Measurements from ENCODE around the gene NRN1L. TPM values are rescaled to one million over a fixed set of nuclear protein-coding genes. Genes with fewer than 3 reads are reported as not detected.

Gene NRN1L
- total RNA-seq, 1 donor from 2014 or later = not detected

DNA sequence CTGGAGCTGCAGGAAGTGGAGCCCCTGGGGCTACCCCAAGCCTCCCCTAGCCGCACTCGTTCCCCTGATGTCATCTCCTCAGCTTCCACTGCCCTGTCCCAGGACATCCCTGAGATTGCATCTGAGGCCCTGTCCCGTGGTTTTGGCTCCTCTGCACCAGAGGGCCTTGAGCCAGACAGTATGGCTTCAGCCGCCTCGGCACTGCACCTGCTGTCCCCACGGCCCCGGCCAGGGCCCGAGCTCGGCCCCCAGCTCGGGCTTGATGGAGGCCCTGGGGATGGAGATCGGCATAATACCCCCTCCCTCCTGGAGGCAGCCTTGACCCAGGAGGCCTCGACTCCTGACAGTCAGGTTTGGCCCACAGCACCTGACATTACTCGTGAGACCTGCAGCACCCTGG lies 4.1 kb upstream of the NRN1L start:
- intact Hi-C loops (cut with DNase I) = loop anchor here (5.0 kb wide), 1 partner anchor 162 kb away; no protein-coding TSS in a partner anchor
- no peak overlapping the region for H3K27ac ChIP-seq
- H3K9me3 ChIP-seq = no peaks in the 10 kb centered on the region
- H3K27me3 ChIP-seq = no peaks in the 10 kb centered on the region
- peaks cover 6 to 13% of the 10 kb centered on the region in 2 donors for H3K4me1 ChIP-seq
- no peak for DNase-seq (ENCODE audit: low spot score in 2 of 2)
- no peak overlapping the region for H3K4me3 ChIP-seq
- TF ChIP-seq, protein P1, sequence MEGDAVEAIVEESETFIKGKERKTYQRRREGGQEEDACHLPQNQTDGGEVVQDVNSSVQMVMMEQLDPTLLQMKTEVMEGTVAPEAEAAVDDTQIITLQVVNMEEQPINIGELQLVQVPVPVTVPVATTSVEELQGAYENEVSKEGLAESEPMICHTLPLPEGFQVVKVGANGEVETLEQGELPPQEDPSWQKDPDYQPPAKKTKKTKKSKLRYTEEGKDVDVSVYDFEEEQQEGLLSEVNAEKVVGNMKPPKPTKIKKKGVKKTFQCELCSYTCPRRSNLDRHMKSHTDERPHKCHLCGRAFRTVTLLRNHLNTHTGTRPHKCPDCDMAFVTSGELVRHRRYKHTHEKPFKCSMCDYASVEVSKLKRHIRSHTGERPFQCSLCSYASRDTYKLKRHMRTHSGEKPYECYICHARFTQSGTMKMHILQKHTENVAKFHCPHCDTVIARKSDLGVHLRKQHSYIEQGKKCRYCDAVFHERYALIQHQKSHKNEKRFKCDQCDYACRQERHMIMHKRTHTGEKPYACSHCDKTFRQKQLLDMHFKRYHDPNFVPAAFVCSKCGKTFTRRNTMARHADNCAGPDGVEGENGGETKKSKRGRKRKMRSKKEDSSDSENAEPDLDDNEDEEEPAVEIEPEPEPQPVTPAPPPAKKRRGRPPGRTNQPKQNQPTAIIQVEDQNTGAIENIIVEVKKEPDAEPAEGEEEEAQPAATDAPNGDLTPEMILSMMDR (IDR thresholded peaks at IDR 0.05) = no peak
- peaks cover 83 to 87% of the 10 kb centered on the region in 2 donors for H3K36me3 ChIP-seq

DNA sequence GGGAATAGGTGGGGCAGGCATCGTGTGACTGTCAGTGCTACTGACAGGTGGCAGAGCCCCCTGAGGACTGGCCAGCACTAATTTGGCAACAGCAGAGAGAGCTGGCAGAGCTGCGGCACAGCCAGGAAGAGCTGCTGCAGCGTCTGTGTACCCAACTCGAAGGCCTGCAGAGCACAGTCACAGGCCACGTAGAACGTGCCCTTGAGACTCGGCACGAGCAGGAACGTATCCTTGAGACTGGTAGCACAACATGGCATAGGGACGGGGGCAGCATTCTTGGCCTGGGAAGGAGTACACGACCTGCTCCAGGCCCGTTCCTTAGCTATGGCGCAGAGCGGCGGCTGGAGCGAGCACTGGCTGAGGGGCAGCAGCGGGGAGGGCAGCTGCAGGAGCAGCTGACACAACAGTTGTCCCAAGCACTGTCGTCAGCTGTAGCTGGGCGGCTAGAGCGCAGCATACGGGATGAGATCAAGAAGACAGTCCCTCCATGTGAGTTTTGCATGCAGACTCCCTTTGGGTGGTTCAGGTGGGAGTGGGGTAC lies 3.0 kb upstream of the NRN1L start:
- Histone ChIP-seq H3K27ac (no peak overlapping the region), H3K4me3 (no peak overlapping the region), H3K27me3 (no peaks in the 10 kb centered on the region), H3K9me3 (no peaks in the 10 kb centered on the region), H3K4me1 (peaks cover 6 to 13% of the 10 kb centered on the region in 2 donors), H3K36me3 (peaks cover 73 to 82% of the 10 kb centered on the region in 2 donors)
- intact Hi-C loops (cut with DNase I) = loop anchor here (5.0 kb wide), 1 partner anchor 161 kb away; no protein-coding TSS in a partner anchor
- TF ChIP-seq, protein P1 (IDR thresholded peaks at IDR 0.05) = no peak
- DNase-seq (ENCODE audit: low spot score in 2 of 2) = no peak

DNA sequence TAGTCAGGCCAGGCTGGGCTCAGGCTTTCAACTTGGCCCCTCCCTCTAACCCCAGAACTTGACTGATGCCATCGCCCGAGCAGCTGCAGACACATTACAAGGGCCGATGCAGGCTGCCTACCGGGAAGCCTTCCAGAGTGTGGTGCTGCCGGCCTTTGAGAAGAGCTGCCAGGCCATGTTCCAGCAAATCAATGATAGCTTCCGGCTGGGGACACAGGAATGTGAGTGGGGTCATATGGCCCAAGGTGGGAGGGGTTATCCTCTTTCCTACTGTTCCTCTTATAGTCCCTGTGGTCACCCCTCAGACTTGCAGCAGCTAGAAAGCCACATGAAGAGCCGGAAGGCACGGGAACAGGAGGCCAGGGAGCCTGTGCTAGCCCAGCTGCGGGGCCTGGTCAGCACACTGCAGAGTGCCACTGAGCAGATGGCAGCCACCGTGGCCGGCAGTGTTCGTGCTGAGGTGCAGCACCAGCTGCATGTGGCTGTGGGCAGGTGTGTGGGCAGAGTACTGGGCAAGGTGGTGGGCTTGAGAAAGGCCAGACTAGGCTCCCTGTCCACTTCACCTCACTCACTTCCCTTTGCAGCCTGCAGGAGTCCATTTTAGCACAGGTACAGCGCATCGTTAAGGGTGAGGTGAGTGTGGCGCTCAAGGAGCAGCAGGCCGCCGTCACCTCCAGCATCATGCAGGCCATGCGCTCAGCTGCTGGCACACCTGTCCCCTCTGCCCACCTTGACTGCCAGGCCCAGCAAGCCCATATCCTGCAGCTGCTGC lies 2.1 kb upstream of the NRN1L start:
- no peak for DNase-seq (ENCODE audit: low spot score in 2 of 2)
- TF ChIP-seq, protein P1 (IDR thresholded peaks at IDR 0.05) = no peak
- Histone ChIP-seq H3K4me3 (no peak overlapping the region), H3K27me3 (no peaks in the 10 kb centered on the region), H3K9me3 (no peaks in the 10 kb centered on the region), H3K4me1 (peaks cover 6 to 13% of the 10 kb centered on the region in 2 donors), H3K27ac (no peak overlapping the region), H3K36me3 (peaks cover 65 to 73% of the 10 kb centered on the region in 2 donors)
- intact Hi-C loops (cut with DNase I) = loop anchor here (1.0 to 5.0 kb wide), 2 partner anchors 46 to 160 kb away; no protein-coding TSS in a partner anchor

DNA sequence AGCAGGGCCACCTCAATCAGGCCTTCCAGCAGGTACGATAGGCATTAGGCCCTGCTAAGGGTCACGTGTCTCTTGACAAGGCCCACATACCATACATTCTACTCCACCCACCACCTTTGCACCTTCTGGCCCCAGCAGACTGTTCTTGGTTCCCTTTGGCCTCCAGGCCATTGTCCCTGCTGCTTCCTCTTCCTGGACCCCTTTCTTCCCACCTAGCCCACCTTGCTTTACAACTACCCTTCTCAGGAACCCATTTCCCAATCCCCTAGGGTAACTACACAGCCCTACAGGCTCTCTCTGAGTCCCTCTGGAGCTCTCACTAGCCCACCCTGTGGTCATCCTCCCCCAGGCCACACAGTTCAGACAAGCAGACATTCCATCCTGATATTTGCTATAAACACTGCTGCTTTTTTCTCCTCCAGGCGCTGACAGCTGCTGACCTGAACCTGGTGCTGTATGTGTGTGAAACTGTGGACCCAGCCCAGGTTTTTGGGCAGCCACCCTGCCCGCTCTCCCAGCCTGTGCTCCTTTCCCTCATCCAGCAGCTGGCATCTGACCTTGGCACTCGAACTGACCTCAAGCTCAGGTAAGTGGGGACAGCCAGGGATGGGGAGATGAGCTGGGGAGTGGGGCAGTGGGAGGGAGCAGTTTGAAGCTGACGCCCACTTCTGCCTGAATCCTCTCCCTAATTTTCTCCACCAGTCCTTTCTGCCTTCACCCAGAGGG lies 1.4 kb upstream of the NRN1L start:
- Histone ChIP-seq H3K27ac (peak overlapping the region in 1 of 2 donors; percentile 75), H3K4me1 (peaks cover 6 to 13% of the 10 kb centered on the region in 2 donors), H3K36me3 (peaks cover 57 to 66% of the 10 kb centered on the region in 2 donors), H3K4me3 (no peak overlapping the region), H3K27me3 (no peaks in the 10 kb centered on the region), H3K9me3 (no peaks in the 10 kb centered on the region)
- intact Hi-C loops (cut with DNase I) = loop anchor here (1.0 to 5.0 kb wide), 2 partner anchors 45 to 159 kb away; no protein-coding TSS in a partner anchor
- no peak for DNase-seq (ENCODE audit: low spot score in 2 of 2)
- TF ChIP-seq, protein P1 (IDR thresholded peaks at IDR 0.05) = no peak

DNA sequence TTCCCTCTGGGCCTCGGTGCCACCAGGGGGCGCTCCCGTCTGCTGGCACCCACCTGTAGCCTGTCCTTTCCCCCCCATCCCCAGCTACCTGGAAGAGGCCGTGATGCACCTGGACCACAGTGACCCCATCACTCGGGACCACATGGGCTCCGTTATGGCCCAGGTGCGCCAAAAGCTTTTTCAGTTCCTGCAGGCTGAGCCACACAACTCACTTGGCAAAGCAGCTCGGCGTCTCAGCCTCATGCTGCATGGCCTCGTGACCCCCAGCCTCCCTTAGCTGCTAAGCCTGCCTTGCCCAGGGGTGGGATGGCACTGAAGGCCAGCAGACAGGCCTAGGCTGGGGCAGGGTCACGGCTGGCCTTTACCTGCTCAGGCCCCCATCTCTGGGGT lies 818 bp upstream of the NRN1L start:
- Histone ChIP-seq H3K4me1 (peaks cover 6 to 13% of the 10 kb centered on the region in 2 donors), H3K27me3 (no peaks in the 10 kb centered on the region), H3K36me3 (peaks cover 52 to 60% of the 10 kb centered on the region in 2 donors), H3K4me3 (peak overlapping the region in 1 of 2 donors; percentile 45), H3K27ac (peak overlapping the region; percentile 67 to 75), H3K9me3 (no peaks in the 10 kb centered on the region)
- intact Hi-C loops (cut with DNase I) = loop anchor here (1.0 to 5.0 kb wide), 2 partner anchors 44 to 158 kb away; no protein-coding TSS in a partner anchor
- peak in 1 of 2 donors; percentile 73 for DNase-seq (ENCODE audit: low spot score in 2 of 2)
- TF ChIP-seq, protein P1 (IDR thresholded peaks at IDR 0.05) = peak; percentile 77 to 94 (median 79)

Data from ascending aorta (tissue), 2 donors.